Measurements from ENCODE around the gene L2HGDH. TPM values are rescaled to one million over a fixed set of nuclear protein-coding genes. Genes with fewer than 3 reads are reported as not detected.

Gene L2HGDH
- total and polyA plus RNA-seq, 10 of the 15 experiments (the other 5 are each of a cell fraction or from before 2014, with no cell fraction given), result 2.6 to 18.3 (median 13.5) TPM

GRCh38 chr14:50215416-50215815 lies 96.6 kb downstream of the L2HGDH start (continued):
- TF ChIP-seq SRF (IDR thresholded peaks at IDR 0.05; ENCODE audit: low read depth in 2 of 2, low read length in 2 of 2) (no peak), PRDM15 (CRISPR knock-in tag; IDR thresholded peaks at IDR 0.05) (no peak), MYC (IDR thresholded peaks at IDR 0.05; ENCODE audit: insufficient read depth, insufficient read length, insufficient replicate concordance, low read length, severe bottlenecking) (no peak), CREM (IDR thresholded peaks at IDR 0.05; ENCODE audit: low read depth) (no peak), CHD4 (IDR thresholded peaks at IDR 0.05) (no peak), PAX5 (IDR thresholded peaks at IDR 0.05; ENCODE audit: borderline replicate concordance, low read depth, low read length) (no peak), CBX3 (IDR thresholded peaks at IDR 0.05; ENCODE audit: borderline replicate concordance, low read depth) (no peak), E4F1 (IDR thresholded peaks at IDR 0.05; ENCODE audit: borderline replicate concordance, partially characterized antibody) (no peak)
